GM21423 (cell line): ENCODE measurements around the gene SLC1A2.

Experiments used
- ATAC-seq: cut with Tn5 transposase; IDR thresholded peaks from one replicate; pipeline ENCODE4 v1.9.1; 2021; ENCODE audit warnings: mild to moderate bottlenecking, moderate library complexity; ENCODE audit not compliant: unreplicated experiment

Gene SLC1A2

DNA sequence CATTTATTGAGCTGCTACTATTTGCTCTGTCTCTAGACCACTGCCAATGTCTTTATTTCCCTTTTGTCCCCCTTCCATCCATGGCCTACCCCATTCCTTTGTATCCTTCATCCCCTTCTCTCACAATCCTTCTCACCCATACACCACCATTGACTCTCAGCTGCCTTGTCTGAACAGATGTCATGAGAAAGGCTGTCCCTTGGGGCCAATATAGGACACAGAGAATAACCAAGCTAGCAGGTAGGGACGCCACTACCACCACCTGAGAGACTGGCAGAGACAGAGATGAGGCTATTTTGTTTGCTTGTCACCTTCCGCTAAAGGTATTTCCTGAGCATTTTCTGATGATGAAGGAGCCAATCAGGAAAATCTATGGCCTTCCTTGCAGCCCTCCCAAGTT, 141.5 kb downstream of the SLC1A2 start:
- no peak for ATAC-seq

DNA sequence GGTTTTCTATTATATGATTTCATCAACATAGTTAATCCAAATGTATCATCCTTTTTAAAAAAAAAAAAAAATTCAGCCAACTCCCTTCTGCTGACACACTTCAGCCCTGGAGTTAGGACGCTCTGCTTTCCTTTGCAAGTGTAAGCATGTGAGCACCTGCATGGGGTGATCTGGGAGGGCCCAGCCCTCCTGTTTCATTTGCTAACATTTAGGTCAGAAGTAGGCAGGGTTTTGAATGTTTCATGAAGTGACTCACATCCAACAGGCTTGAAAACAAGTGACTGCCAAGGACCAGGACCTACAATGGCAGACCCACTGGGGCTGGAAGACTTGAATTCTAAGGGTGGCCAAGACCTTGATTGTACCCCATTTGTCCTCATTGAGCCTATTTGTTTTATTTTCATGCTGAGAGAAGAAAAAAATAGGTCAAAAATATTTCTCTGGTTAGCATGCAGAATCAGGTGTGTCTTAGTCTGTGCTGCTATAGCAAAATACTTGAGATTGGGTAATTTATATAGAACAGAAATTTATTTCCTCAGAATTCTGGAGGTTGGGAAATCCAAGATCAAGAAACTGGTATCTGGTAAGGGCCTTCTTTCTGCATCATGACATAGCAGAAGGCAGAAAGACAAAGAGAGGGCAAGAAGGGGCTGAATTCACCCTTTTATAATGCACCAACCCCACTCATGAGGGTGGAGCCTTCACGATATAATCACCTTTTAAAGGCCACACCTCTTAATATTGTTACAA, 142.8 kb downstream of the SLC1A2 start:
- ATAC-seq, result no peak

DNA sequence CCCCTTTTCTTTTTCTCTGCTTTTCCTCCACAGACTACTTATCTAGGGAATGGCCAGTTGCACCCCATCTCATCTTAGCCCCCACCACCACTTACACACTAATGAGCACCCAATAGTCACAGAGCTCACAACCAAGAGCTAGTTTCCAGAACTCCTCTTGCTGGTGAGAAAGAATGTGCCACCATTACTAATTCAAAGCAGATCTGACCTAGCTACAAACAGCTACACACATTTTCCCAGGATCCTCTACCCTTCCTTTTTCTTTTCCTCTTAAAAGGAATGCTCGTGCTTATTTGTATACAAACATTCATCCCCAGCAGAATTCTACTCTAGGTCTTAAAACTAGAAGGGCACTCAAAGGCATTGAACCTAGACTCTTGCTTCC, 143.6 kb downstream of the SLC1A2 start:
- ATAC-seq, result no peak

DNA sequence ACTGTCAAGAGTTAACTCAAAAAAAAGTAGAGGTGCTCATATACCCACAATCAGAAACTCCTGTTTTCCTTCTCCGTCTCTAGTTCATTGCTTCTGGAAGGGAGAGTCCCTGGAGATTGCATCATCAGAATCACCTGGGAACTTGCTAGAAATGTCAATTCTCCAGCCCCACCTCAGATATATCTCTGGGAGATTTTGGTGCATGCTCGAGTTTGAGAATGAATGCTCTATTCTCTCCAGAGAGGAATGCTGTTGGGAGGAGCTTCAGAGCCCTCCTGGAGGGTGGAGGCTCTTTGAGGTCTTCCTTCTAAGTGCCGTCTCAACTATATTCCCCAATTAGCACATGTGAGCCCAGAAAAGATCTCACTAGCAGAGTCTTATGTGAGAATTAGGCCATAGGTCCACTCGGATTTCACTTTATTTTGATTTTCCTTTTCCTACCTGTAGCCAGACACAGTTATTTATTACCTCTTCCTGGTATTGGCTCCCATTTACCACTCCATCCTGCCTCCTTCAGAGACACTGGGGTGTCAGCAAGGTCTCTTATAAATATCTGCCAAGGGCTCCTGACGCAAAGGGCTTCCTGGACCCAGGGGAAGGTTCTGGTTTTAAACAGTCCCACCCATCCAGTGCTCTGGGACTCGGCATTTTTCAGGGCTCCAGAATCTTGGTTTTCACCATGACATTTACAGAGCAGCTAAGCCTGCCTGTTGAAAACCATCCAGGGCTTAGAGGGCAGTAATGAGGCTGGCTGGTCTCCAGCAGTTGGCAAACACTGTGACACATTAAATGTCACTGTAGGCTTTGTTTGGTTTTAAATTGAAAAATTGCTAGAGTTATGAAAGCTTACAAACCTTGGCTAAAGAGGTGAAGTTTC, 144.2 kb downstream of the SLC1A2 start:
- no peak for ATAC-seq

DNA sequence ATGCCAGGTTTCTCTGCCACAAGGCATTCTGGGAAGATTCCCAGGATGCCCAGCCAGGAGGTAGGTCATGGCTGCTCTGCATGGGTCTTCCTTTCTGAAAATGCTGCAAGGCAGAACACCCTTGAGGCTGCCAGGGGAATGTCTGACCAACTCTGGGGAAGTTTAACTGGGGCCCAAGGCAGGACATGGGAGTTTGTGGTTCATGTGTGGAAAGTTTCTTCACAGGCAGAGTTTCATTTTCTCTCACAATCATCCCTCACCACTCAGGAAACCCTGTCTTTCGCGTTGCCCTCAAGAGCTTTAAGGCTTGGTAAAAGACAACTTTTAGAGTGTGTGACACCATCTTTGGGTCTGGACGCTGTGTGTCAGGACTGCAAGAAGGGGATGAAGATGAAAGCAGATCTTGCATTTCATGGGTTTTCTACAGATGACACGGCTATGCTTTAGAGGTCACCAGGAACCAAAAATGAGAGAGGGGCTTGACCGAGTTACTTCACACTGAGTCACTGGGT, 146.9 kb downstream of the SLC1A2 start:
- ATAC-seq, result peak; percentile 84

DNA sequence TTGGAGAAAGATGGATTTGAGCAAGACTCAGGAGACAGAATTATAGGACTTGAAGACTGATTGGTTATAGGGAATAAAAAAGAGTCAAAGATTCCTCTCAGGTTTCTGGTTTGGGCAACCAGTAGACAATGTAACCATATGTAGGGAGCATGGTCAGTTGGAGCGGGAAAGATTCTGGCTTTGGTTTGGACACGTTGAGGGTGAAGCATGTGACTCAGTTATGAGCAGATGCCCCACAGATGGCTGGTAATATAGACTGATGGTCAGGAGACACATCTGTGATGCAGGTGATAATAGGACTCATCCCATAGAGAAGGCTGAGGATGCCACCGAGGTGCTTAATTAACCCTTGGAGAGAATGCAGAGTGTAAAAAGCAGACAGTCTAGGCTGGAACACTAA, 148.3 kb downstream of the SLC1A2 start:
- ATAC-seq, result no peak

DNA sequence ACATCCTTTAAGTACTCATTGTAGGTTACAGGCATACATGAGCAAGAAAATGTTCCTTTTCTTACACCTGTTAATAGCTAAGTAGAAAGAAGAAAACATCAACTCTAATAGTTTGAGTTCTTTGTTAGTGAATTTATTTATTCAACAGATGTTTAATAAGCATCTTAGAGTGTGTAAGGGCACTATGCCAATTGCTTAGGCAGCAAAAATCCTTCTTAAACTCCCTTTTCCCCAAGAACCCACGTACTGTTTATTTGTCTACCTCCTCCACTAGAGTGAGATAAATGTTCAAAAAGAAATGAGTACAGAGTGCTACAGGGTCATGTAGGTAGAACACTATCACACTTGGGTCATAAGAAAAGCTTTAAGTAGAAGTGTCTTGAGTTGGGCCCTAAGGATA, 149.0 kb downstream of the SLC1A2 start:
- ATAC-seq, result no peak

DNA sequence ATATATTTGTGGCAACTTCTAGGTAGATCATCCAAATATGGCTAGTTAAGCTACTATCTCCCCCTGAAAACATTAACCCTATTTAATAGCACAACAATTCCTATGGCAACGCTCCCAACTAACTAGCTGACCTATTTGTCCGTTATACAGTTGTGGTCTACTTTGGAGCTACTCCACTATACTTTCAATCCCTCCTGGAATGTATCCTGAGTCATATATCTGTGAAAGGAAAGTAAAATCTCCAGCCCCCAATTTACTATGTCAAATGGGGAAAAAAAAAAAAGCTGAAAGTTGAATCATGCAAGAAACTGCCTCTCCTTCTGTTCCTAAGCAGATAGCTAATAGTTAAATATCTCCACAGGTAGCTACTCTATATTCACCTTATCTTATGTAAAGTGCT, 151.9 kb downstream of the SLC1A2 start:
- ATAC-seq, result no peak

DNA sequence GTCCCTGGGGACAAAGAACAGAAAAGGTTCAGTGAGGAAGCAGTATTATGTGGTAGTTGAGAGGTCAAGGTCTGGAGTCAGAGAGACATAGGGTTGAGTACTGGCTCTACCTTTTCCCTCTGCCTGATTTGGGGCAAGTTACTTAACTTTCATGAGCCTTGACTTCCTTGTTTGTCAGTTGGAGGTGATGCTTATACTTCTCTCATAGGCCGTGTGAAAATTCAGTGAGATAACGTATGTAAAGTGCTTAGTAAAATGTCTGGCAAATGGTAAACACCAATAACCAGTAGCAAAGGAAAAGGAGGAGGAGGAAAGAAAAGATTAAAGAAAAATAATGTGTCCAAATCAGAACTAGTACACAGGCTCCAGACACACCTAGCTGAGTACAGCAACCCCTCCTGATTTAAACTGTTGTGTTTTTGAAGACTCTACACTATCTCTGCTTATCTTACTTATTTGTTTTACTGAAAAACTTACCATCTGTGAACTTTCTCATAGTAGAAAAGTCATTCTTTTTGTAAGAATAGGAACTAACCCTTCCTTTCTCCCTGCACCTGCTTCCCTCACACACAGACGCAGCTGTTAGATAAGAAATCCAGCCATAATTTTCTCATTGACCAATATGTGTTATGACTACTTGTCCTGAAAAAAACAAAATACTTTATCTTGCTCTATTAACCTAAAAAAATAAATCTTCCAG, 153.5 kb downstream of the SLC1A2 start:
- ATAC-seq, result no peak

DNA sequence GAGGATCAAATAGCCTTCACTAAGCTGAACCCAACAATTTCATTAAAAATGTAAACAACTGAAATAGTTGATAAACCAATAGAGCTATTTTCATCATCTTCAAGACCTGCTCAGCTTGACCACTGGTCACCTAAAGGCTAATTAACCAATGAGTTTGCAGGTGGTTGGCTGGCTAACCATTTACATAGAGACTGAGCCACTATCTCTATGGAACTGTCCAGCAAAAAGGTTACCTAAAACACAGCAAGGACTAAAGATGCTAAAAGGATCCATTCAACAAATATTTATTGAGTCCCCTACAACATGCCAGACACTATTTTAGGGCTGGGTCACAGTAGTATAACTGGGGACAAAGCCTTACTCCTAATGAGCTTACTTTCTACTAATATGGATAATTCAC, 156.6 kb downstream of the SLC1A2 start:
- no peak for ATAC-seq

DNA sequence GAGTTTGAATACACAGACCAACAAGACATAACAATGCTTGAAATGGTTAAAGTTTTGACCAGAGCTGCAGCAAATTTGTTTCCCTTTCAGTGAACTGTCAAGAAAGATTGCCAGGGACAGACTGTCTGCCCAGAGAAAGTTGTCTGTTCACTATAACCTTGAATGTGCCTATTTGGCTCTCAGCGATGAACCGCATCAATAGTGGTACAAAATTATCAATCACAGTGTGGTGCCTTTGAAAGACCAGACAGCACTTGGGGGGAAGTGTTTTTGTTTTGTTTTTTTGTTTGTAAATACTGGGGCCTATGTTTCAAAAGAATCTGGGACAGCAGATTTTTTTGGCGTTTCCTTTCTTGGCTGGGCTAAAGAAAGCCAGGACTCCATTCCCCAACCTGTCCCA, 157.3 kb downstream of the SLC1A2 start:
- no peak for ATAC-seq

DNA sequence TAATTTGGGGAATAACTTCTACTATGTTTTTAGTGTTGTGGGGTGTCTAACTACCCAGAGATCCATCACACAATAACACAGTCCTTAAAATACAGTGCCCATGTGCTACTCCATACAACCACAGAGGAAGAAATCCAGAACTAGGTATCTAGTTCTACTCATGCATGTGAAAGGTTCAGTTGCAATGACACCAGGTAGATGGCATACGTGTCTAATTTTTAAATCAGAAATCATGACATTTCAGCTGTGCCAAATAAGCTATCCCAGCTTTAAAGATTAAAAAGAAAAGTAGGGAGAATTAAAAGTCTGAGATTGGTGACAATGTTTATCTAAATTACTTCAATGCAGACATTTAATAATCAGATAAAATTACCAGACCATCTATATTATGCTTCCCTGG, 158.2 kb downstream of the SLC1A2 start:
- no peak for ATAC-seq

DNA sequence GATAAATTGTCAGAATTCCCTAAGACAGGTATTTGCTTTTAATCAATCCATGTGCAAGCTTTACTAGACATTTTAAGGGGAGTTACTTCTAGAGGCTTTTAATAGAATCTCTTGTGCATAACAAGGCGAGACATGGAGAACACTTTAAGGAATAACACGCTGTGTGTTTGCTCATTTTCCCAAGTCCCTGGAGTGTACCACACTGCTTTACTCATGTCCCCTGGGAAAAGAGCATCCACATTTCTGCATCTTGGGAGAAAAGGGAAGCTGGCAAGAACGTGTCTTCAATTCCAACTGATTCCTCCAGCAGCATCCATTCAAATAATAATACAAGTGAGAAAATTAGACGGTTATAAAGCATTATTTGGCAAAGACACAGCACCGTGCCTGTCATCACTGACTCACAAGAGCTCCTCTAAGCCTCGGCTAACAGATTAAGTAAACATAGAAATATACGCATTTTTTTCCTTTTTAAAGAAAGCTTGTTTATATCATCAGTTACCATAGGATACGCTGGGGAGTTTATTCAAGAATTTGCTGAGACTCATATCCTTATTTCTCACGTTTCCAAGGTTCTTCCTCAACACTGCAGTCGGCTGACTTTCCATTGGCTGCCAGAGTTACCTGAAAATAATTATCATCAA, 158.9 kb downstream of the SLC1A2 start:
- no peak for ATAC-seq

DNA sequence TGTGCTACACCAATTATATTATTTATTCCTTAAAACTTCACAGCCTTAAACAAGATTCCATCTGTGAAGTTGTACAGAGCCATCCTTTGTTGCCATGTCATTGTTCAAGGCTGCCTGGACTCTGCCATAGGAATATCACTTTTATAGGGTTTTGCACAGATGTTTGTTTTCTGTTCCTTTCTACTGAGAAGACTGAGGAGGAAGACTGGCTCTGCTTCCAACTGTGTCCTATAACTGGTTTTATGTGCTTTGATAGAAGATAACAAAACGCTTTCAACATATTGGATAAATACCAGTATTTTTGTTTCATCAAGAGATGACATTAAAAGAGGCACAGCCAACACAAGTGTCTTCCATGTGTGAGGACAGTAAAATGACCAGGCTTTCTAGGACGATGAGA, 159.8 kb downstream of the SLC1A2 start:
- no peak for ATAC-seq

DNA sequence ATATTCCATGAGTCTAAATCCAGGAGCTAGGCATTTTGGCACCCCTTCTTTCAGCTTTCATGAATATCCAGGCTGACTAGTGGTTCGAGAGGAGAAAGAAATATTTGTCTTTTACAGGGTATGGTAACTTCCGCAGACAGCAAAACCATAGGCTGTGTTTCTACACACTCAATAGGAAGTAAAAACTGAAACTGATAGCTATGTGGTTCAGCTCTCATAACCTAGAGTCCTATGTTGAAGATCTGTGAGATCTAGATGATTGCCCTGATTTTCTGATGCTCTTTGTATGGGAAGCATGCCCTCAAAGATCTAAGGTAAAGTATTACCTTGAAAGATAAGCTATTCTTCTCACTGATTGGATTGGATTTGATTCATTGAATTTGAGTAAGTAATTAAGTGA, 162.1 kb downstream of the SLC1A2 start:
- peak; percentile 100 for ATAC-seq

DNA sequence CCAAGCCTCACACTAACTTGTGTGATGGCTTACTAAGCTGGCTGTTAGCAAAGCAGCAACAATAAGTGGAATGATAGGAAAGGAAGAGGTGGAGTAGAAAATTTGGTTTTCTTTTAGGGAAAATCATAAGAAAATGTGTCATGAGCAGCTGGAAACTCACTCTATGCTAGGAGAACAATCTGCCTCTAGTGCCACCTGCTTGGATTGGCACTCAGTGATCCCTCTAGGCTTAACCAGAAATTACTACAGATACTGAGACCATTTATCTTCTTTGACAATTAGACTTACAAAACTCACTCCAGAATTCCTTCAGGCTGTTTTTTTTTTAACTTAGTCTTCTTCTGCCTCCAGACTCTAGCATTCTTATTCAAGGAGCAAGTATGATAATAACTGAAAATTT, 163.1 kb downstream of the SLC1A2 start:
- ATAC-seq, result no peak

DNA sequence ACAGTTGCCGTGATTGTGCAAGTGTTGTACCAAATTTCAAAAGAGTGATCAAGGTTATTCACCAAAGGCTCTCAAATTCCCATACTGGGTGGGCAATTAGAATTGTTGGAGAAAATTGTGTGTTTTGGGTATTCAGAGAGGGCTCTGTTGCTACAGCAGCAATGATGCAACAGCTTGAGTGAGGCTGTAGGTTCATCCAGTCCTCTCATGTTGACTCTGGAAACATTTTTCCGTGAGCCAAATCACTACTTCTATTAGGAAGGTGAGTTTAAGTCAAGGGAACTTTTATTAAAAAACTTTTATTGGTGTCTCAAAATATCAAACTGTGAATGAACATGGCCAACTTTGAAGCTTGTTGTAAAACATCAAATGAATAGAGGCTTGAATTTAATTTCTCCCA, 163.8 kb downstream of the SLC1A2 start:
- no peak for ATAC-seq

DNA sequence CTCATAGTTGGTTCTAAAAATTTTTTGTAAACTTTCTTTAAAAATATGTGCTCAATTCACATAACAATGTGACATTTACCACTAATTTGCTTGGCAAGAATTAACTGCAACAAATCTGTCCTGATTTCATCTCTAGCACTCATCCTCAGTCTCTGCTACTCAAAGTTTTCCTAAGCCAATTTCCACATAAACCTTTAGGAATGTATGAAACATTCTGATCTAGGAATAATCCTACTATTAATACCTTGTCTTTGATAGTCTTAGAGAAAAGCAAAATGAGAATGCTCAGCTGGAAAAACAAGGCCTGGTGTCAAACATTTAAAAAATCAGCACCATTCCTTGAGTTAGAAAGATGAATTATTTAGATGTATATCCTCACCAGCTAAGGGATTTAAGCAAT, 166.1 kb downstream of the SLC1A2 start:
- ATAC-seq, result no peak

DNA sequence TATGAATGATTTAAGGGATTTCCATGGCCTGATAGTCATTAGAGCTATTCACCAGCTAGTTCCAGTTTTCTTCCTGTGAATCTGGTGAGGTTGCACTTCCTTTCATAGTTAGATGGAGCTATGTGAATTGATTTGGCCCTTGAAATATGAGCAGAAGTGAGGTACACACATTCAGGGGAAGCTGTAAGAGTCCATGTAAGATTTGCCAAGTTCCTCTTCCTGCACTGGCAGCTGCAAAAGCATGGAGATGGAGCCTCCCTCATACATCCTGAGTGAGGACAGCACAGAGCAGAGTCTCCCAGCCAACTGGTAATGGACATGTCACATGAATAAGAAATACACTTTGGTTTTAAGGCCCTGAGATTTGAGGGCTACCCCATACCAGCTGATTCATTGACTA, 168.7 kb downstream of the SLC1A2 start:
- ATAC-seq, result no peak

DNA sequence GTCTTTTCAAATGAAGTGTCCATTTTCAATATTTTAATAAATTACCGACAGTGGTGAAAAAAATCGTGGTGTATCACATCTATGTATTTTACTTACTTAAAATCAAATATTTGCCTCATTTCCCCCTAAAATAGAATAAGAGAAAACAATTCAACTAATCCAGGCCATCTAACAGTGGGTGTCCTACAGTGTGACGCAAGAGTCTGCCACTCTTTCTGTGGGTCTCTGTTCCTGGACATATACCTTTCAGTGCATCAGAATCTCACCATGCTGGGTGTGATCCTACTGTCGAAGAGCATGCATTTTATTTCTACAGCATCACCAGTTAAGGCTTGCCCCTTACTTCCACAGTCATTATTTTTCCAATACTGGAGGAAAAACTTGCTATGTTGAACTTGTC, 169.2 kb downstream of the SLC1A2 start:
- no peak for ATAC-seq
